Panc1 (cell line): ENCODE data around the gene SFI1. TPM values are rescaled to one million over a fixed set of nuclear protein-coding genes. Genes with fewer than 3 reads are reported as not detected.

Experiments used
- ATAC-seq: fragments of 200-7000 bp; cut with Tn5 transposase; 2 replicates; pipeline ENCODE4 v1.9.1; 2020; ENCODE audit warnings: mild to moderate bottlenecking, moderate library complexity
- BruUV-seq: library from RNA; stranded (reverse); fragments of 400-500 nt; replicated peaks from 2 replicates; lab custom pipeline; 2021; lab: Mats Ljungman, UMichigan
- CTCF ChIA-PET: fragments of 300-600 bp; sonication (Branson Sonifier 250); formaldehyde crosslinking; loops from one replicate; lab custom pipeline; 2022; ENCODE audit warnings: antibody characterized with exemption; lab: Charles Lee
- POLR2A ChIA-PET: fragments of 300-600 bp; sonication (Branson Sonifier 250); formaldehyde crosslinking; loops from one replicate; lab custom pipeline; 2022; ENCODE audit warnings: antibody characterized with exemption; lab: Charles Lee
- DNase-seq: peaks from one replicate; pipeline ENCODE4 v3.0.0-alpha.2; 2010; ENCODE audit warnings: low read depth, low spot score
- H3K27ac ChIP-seq: 2 replicates; pipeline ENCODE4 v1.5.1; 2011; ENCODE audit warnings: mild to moderate bottlenecking, low read length, inconsistent platforms
- H3K27me3 ChIP-seq: fragments of 200-500 bp; sonication (Bioruptor generic); 2 replicates; pipeline ENCODE4 v1.6.0; 2014; ENCODE audit warnings: low read length, inconsistent platforms; ENCODE audit not compliant: control insufficient read depth, insufficient read depth
- H3K36me3 ChIP-seq: fragments of 200-500 bp; sonication (Bioruptor generic); 2 replicates; pipeline ENCODE4 v1.5.1; 2014; ENCODE audit warnings: inconsistent platforms, mild to moderate bottlenecking, low read length, moderate library complexity; ENCODE audit not compliant: control insufficient read depth, insufficient read depth
- H3K4me1 ChIP-seq: 2 replicates; pipeline ENCODE4 v1.5.1; 2011; ENCODE audit warnings: inconsistent platforms, mild to moderate bottlenecking, low read length, moderate library complexity; ENCODE audit not compliant: control insufficient read depth, insufficient read depth
- H3K4me3 ChIP-seq, 2 experiments: 2 replicates each; pipeline ENCODE4 v1.5.1; 2011 to 2012; ENCODE audit warnings: low read depth in 2 of 2, low read length in 2 of 2, mild to moderate bottlenecking in 2 of 2, inconsistent platforms in 1 of 2, moderate library complexity in 1 of 2
- H3K9me3 ChIP-seq: fragments of 200-500 bp; sonication (Bioruptor generic); 2 replicates; pipeline ENCODE4 v1.5.1; 2014; ENCODE audit warnings: low read depth, mild to moderate bottlenecking, inconsistent platforms, low read length, moderate library complexity; ENCODE audit not compliant: control insufficient read depth, insufficient read depth
- CTCF ChIP-seq: fragments of 450-650 bp; IDR thresholded peaks from 2 replicates; pipeline ENCODE4 v1.5.1; 2017; ENCODE audit warnings: mild to moderate bottlenecking
- POLR2AphosphoS5 ChIP-seq: IDR thresholded peaks from 2 replicates; pipeline ENCODE4 v1.6.1; 2012; ENCODE audit warnings: mild to moderate bottlenecking, low read depth, low read length, moderate library complexity
- REST ChIP-seq, 2 experiments: IDR thresholded peaks; 2 replicates each; pipeline ENCODE4 v1.6.1; 2011 to 2012; ENCODE audit warnings: low read depth in 2 of 2, control low read depth in 1 of 2, low read length in 1 of 2, mild to moderate bottlenecking in 1 of 2, moderate library complexity in 1 of 2; ENCODE audit not compliant: insufficient read depth in 1 of 2
- SIN3A ChIP-seq: IDR thresholded peaks from 2 replicates; pipeline ENCODE4 v1.6.1; 2012; ENCODE audit warnings: low read depth, mild to moderate bottlenecking, low read length, moderate library complexity, borderline replicate concordance; ENCODE audit not compliant: insufficient read depth
- TCF7L2 ChIP-seq: IDR thresholded peaks from 2 replicates; pipeline ENCODE4 v1.6.1; 2011; ENCODE audit warnings: mild to moderate bottlenecking, low read depth, low read length, inconsistent platforms
- in situ Hi-C: cut with HindIII; loops from 2 replicates; pipeline ENCODE4 v1.10.0; 2016; ENCODE audit warnings: low sequenced_read_pairs, low pct_unique_long_range_greater_than_20kb
- intact Hi-C: fragments of 100-400 bp; cut with micrococcal nuclease; formaldehyde crosslinking; loops from one replicate; pipeline ENCODE4 v1.10.0; 2022; ENCODE audit not compliant: unreplicated experiment
- total RNA-seq: library from RNA; stranded (reverse); gene quantifications from one replicate; pipeline ENCODE4 v1.2.1, GENCODE V29; 2021; ENCODE audit not compliant: unreplicated experiment

The SFI1 gene
- total RNA-seq, 1 experiment from 2014 or later = 29.9 TPM

- no peaks in the 10 kb centered on the region for H3K27me3 ChIP-seq
- no peaks in the 10 kb centered on the region for H3K36me3 ChIP-seq
- no TSS peak for BruUV-seq
- H3K27ac ChIP-seq = no peak overlapping the region
- POLR2A ChIA-PET = no interaction called here
- no peak for ATAC-seq
- in situ Hi-C loops = no loop called here
- no peak overlapping the region for H3K4me3 ChIP-seq
- no peak for DNase-seq
- H3K4me1 ChIP-seq = peaks cover 3% of the 10 kb centered on the region; the same call in 1 of the 2 replicates
- TF ChIP-seq REST (IDR thresholded peaks at IDR 0.05; ENCODE audit: insufficient read depth in 1 of 2, low read depth in 2 of 2, low read length in 1 of 2) = no peak
- no peak for TF ChIP-seq SIN3A
- no peak for TF ChIP-seq POLR2AphosphoS5
- no peak for TF ChIP-seq TCF7L2
- no peak for TF ChIP-seq CTCF
- intact Hi-C loops = no loop called here
- H3K9me3 ChIP-seq = no peaks in the 10 kb centered on the region
- CTCF ChIA-PET = no interaction called here
Measured at GRCh38 chr22:31620756-31621480, 124.6 kb downstream of the SFI1 start.

GRCh38 chr22:31621507-31622124 is 125.3 kb downstream of the SFI1 start:
- no peak for DNase-seq
- no TSS peak for BruUV-seq
- in situ Hi-C loops (no loop called here), intact Hi-C loops (no loop called here)
- no peak for ATAC-seq
- peaks cover 7% of the 10 kb centered on the region for H3K4me1 ChIP-seq
- TF ChIP-seq REST (IDR thresholded peaks at IDR 0.05; ENCODE audit: insufficient read depth in 1 of 2, low read depth in 2 of 2, low read length in 1 of 2) (no peak), CTCF (no peak), TCF7L2 (no peak), SIN3A (no peak), POLR2AphosphoS5 (no peak)
- no peak overlapping the region for H3K27ac ChIP-seq
- no peaks in the 10 kb centered on the region for H3K27me3 ChIP-seq
- CTCF ChIA-PET = no interaction called here
- POLR2A ChIA-PET = no interaction called here
- no peak overlapping the region for H3K4me3 ChIP-seq
- H3K36me3 ChIP-seq = no peaks in the 10 kb centered on the region
- no peaks in the 10 kb centered on the region for H3K9me3 ChIP-seq
